H54 (cell line): ENCODE data around the gene AKR1D1.
"Not testable (repeated sequence)": the region's sequence is repeated elsewhere in the genome, so short reads cannot be mapped to it uniquely, and the experiment has no call there.

Experiments
- DNase-seq: peaks from one replicate; pipeline ENCODE4 v3.0.0; 2011; ENCODE audit warnings: low spot score, mixed read lengths; ENCODE audit not compliant: insufficient read length
- FAIRE-seq: peaks from 3 replicates; lab custom pipeline; 2011; peaks lifted over from hg19 to GRCh38; lab: Jason Lieb, UNC
- POLR2A ChIP-seq: IDR thresholded peaks from 2 replicates; pipeline ENCODE4 v1.6.1; 2011; ENCODE audit warnings: low read depth, mild to moderate bottlenecking, low read length

AKR1D1 gene

DNA sequence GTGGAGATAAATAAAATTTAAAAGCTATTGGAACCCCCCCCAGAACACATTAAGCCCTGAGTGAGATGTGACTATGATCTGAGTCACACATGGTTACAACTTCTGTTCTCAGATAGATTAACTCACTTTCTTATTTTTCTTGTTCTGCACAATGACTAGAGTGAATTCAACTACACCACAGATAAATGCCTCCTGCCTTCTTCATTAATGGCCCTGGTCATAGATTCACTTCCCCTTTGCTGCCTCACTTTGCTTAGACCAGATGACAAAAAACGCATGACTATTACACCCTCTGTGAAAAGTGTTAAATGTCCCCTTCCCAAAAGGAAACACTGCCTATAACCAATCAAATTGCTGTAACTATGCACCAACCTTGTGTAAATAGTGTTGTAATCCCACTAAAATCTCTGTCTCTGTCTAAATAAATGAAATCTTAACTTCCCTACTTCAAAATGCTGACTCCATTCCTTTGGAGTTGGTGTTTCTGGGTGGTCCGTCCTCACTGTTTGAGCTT, 49.4 kb downstream of the AKR1D1 start:
- no peak for TF ChIP-seq POLR2A
- DNase-seq: peak; percentile 22
- FAIRE-seq: no peak

DNA sequence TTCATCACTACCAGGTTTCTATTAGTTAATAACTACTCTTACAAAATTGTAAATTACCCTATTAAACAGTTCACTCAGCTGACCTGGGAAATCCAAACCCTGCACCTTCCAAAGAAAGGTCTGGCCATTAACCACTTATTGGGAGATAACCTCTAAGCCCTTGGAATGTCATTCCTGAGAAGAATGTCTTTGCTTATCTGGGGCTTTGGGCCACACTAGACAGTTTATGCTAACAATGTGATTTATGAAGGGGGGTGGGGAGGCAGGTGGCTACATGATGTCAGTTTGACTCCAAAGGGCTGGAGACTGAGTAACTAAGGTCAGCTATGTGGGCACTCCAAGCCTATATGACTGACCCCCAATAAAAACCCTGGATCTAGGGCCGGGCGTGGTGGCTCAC, 50.7 kb downstream of the AKR1D1 start:
- DNase-seq (no peak), FAIRE-seq (no peak)
- TF ChIP-seq POLR2A: no peak

DNA sequence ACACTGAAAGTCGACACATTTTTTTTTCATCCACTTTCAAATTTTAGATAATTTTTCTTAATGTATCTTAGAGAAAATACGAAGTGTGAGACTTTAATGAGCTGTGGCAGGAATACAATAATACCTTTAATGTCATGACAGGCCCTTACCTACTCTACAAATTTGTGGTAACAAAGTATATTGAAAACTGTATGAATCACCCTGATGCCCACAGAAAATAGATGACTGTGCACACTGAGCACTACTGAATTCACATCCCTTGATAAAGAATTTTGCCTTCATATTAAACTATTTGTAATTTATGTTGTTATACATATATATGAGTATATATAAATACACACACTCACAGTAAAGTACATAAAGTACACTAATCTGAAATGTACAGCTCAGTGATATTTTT, 51.7 kb downstream of the AKR1D1 start:
- FAIRE-seq: no peak
- no peak for TF ChIP-seq POLR2A
- no peak for DNase-seq

DNA sequence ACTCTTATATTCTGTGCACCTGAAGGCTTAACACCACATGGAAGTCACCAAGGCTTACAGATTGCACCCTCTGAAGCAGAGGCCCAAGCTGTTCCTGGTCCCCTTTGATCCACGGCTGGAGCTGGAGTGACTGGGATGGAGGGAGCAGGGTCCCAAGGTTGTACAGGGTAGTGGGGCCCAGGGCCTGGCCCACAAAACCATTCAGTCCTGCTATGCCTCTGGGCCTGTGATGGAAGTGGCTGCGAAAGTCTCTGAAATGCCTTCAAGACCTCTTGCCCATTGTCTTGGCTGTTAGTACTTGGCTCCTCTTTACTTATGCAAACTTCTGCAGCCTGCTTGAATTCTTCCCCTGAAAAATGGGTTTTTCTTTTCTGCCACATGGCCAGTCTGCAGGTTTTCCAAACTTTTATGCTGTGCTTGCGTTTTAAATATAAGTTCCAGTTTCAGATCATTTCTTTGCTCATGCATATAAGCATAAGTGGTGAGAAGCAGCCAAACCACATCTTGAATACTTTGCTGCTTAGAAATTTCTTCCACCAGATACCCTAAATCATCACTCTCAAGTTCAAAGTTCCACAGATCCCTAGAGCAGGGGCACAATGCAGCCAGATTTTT, 53.4 kb downstream of the AKR1D1 start:
- DNase-seq (no peak), FAIRE-seq (no peak)
- TF ChIP-seq POLR2A: no peak

DNA sequence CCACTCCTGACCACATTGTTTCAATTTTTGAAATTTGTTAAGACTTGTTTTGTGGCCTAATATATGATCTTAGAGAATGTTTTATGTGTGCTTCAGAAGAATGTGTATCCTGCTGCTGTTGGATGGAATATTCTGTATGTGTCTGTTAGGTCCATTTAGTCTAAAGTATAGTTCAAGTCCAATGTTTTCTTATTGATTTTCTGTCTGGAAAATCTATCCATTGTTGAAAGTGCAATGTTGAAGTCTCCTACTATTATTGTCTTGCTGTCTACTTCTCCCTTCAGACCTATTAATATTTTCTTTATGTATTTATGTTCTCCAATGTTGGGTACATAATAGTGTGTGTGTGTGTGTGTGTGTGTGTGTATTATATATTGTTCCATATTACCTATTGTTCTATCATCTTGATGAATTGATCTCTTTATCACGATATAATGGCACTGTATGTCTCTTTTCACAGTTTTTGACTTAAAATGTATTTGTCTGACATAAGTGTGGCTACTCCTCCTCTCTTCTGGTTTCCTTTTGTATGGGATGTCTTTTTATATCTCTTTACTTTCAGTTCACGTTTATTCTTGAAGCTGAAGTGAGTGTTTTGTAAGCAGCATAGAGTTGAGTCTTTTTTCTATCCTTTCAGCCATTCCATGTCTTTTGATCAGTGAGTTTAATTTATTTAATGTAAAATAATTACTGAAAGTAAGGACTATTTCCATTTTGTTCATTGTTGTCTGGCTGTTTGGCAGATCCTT, 61.3 kb downstream of the AKR1D1 start:
- DNase-seq (no peak), FAIRE-seq (no peak)
- TF ChIP-seq POLR2A: no peak

DNA sequence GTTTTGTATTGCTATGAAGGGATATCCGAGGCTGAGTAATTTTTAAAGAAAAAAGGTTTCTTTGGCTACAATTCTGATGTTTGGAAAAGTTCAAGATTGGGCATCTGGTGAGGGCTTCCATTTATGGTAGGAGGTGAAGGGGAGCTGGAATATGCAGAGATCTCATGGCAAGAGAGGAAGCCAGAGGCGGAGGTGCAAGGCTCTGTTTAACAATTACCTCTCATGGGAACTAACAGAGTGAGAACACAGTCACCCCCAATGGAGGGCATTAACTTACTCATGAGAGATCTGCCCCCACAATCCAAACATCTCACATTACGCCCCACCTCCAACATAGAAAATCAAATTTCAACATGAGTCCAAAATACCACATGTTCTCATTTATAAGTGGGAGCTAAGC, 62.0 kb downstream of the AKR1D1 start:
- FAIRE-seq: no peak
- DNase-seq: no peak
- TF ChIP-seq POLR2A: no peak

DNA sequence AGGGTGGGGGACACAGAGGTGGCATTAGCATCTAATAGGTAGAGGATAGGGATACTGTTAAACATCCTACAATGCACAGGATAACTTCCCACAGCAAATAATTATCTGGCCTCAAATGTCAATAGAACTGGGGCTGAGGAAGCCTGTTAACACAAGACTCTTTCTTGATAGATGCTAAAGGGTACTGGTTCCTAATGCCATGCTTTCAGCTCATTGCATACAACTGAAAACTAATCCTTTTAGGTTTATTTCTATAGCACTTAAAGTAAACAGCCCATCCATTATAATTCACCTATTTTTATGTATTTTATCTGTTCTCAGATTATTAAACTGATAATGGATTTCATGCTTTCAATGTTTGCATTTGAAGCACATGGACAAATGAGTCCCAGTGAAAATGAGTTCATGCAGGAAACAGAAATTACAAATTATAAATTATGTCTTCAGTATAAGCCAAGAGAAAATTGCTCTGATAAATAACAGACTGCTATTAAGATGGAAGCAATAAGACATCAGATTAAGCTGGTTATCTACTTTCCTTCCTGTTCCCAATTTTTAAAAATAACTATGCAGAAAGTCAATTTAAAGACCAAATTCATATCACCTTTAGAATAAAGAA, 66.4 kb downstream of the AKR1D1 start:
- no peak for TF ChIP-seq POLR2A
- FAIRE-seq: no peak
- no peak for DNase-seq

DNA sequence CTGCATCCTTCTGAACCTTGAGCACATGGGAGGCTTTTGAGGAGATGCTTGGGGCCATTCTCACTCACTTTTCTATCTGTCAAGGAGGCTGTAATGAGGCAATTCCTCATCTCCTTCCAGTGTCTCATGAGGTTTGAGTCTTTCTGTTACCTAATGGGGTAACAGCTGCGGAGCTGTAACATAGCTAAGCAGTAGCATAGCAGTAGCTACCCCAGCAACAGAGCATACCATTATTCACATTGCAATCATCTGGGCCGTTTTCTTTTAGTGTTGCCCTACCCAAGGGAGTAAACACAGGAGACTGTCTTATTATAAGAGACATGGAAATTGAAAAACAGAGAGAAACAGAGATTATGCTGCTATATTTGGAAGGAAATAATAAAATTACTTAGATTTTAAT, 68.7 kb downstream of the AKR1D1 start:
- no peak for TF ChIP-seq POLR2A
- DNase-seq (no peak), FAIRE-seq (no peak)

DNA sequence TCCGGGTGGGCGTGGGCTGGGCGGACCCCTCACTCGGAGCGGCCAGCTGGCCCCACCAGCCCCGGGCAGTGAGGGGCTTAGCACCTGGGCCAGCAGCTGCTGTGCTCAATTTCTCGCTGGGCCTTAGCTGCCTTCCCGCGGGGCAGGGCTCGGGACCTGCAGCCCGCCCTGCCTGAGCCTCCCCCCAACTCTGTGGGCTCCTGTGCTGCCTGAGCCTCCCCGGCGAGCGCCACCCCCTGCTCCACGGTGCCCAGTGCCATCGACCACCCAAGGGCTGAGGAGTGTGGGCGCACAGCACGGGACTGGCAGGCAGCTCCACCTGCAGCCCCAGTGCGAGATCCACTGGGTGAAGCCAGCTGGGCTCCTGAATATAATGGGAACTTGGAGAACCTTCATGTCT, 70.0 kb downstream of the AKR1D1 start:
- FAIRE-seq, DNase-seq: not testable (repeated sequence)

DNA sequence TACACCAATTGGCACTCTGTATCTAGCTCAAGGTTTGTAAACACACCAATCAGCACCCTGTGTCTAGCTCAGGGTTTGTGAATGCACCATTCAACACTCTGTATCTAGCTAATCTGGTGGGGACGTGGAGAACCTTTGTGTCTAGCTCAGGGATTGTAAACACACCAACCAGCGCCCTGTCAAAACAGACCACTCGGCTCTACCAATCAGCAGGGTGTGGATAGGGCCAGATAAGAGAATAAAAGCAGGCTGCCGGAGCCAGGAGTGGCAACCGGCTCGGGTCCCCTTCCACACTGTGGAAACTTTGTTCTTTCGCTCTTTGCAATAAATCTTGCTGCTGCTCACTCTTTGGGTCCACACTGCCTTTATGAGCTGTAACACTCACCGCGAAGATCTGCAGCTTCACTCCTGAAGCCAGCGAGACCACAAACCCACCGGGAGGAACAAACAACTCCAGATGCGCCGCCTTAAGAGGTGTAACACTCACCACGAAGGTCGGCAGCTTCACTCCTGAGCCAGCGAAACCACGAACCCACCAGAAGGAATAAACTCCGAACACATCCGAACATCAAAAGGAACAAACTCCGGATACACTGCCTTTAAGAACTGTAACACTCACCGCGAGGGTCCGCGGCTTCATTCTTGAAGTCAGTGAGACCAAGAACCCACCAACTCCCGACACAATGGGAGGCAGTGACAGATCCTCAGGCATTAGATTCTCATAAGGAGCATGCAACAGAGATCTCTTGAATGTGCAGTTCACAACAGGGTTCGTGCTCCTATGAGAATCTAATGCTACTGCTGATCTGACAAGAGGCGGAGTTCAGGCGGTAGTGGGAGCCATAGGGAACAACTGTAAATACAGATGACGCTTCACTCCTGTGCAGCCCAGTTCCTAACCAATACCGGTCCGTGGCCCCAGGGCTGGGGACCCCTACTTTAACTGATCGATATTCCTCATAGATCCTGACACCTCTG, 70.8 kb downstream of the AKR1D1 start:
- not testable (repeated sequence) for FAIRE-seq, DNase-seq

DNA sequence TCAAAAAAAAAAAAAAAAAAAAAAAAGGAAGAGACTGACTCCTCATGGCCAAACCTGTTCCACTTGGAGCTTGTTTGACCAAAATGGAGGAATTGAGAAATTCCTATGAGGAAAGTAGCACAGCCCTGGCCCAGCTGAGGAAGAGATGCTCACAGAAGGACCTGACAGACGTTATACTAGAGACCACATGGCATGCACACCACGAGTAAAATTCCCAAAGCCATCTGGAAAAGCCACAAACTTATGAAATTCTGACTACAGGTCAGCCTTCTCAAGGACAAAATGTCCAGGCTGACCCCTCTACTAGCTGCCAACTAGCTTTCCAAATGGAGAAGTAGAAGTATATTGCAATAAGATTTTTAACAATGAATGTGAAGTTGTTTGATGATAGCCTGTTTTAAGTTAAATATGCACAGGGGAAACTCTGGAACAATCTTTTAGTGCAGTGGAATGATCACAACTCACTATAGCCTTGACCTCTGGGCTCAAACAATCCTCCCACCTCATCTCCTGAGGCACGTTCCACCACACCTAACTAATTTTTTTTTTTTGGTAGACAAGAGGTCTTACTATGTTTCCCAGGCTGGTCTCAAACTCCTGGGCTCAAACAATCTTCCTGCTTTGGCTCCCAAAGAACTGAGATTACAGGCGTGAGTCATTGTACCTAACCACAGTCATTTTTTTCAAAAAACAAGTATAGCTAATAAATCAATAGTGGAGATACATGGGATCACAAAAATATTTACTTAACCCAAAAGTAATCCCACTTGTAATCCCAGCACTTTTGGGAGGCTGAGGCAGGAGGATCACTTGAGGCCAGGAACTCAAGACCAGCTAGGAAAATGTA, 75.7 kb downstream of the AKR1D1 start:
- DNase-seq (no peak), FAIRE-seq (no peak)
- TF ChIP-seq POLR2A: no peak

DNA sequence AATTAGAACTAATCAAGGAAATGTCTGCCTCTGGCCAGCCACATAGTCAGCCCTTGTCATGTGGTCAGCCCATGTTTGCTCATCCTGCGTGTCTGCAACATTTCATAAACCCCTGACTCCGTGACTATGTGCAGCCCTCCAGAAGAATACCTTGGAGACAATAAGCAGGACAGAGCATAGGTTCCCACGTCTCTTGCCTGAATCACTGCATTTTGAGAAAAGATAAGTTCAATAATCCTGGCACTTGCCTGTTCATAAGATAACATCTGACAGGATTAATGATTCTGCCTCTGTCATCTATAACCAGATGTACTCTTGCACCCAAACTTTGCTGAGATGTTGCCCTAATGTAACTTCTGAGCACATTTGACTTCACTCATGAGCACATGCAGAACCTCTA, 78.4 kb downstream of the AKR1D1 start:
- FAIRE-seq (no peak), DNase-seq (no peak)
- TF ChIP-seq POLR2A: no peak

DNA sequence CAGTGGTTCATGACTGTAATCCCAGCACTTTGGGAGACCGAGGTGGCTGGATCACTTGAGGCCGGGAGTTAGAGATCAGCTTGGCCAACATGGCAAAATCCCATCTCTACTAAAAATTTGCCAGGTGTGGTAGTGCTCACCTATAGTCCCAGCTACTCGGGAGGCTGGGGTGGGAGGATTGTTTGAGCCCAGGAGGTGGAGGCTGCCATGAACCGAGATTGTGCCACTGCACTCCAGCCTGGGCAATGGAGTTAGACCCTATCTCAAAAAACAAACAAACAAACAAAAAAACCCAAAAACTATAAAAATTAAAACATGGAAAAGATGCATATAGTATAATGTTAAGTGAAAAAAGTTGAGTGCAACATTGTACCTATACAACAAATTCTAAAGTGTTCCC, 81.4 kb downstream of the AKR1D1 start:
- FAIRE-seq (no peak), DNase-seq (no peak)
- no peak for TF ChIP-seq POLR2A
